OCI-LY7 (cell line): Measurements from ENCODE around the gene CD300LF.

Experiments used
- CTCF ChIP-seq: fragments of 200-600 bp; sonication (generic); conservative IDR thresholded peaks from 2 replicates; pipeline ENCODE4 v1.5.1; 2014; ENCODE audit warnings: mild to moderate bottlenecking, antibody characterized with exemption, low read length, moderate library complexity, mixed read lengths
- EZH2phosphoT487 ChIP-seq: fragments of 200-600 bp; sonication (generic); IDR thresholded peaks from 2 replicates; pipeline ENCODE4 v1.6.1; 2018; ENCODE audit warnings: low read depth, borderline replicate concordance, mild to moderate bottlenecking, mixed run types, antibody characterized with exemption, low read length, moderate library complexity, mixed read lengths

GRCh38 chr17:74644419-74644818 is 68.3 kb downstream of the CD300LF start:
- TF ChIP-seq CTCF (no peak), EZH2phosphoT487 (no peak)
